Trophoblast cell (in vitro differentiated cells and primary cell): ENCODE measurements around the gene NUDC.

Experiments used
- DNase-seq, 2 donors: peaks; one replicate each; pipeline ENCODE4 v3.0.0-alpha.2; 2016
- H2AFZ ChIP-seq: 2 replicates; pipeline ENCODE4 v1.6.1; 2013; ENCODE audit warnings: low read length, moderate library complexity, mild to moderate bottlenecking; ENCODE audit not compliant: insufficient read depth, poor library complexity
- H2AK5ac ChIP-seq: 2 replicates; pipeline ENCODE4 v1.6.1; 2013; ENCODE audit warnings: mild to moderate bottlenecking, low read length
- H2BK120ac ChIP-seq: 2 replicates; pipeline ENCODE4 v1.6.1; 2013; ENCODE audit warnings: low read length, mild to moderate bottlenecking, moderate library complexity; ENCODE audit not compliant: insufficient read depth, poor library complexity
- H2BK12ac ChIP-seq: 2 replicates; pipeline ENCODE4 v1.6.1; 2013; ENCODE audit warnings: mild to moderate bottlenecking, low read length, moderate library complexity
- H2BK5ac ChIP-seq: 2 replicates; pipeline ENCODE4 v1.6.1; 2013; ENCODE audit warnings: low read length, low read depth, moderate library complexity, mild to moderate bottlenecking; ENCODE audit not compliant: poor library complexity
- H3K14ac ChIP-seq: 2 replicates; pipeline ENCODE4 v1.6.1; 2013; ENCODE audit warnings: mild to moderate bottlenecking, low read length
- H3K18ac ChIP-seq: 2 replicates; pipeline ENCODE4 v1.6.1; 2013; ENCODE audit warnings: mild to moderate bottlenecking, low read length
- H3K23ac ChIP-seq: 2 replicates; pipeline ENCODE4 v1.6.1; 2013; ENCODE audit warnings: low read length
- H3K27ac ChIP-seq: 2 replicates; pipeline ENCODE4 v1.5.1; 2013; ENCODE audit warnings: low read depth, mild to moderate bottlenecking, inconsistent platforms, low read length, moderate library complexity
- H3K27me3 ChIP-seq: 2 replicates; pipeline ENCODE4 v1.6.1; 2013; ENCODE audit warnings: inconsistent platforms, mild to moderate bottlenecking, low read length, moderate library complexity; ENCODE audit not compliant: insufficient read depth
- H3K36me3 ChIP-seq, 2 experiments: 1 replicate in 1 of 2; 2 replicates in 1 of 2; pipeline ENCODE4 v1.6.1; 2013; ENCODE audit warnings: low read length in 2 of 2, mild to moderate bottlenecking in 2 of 2, moderate library complexity in 1 of 2; ENCODE audit not compliant: insufficient read depth in 2 of 2, control insufficient read depth in 1 of 2
- H3K4ac ChIP-seq: 2 replicates; pipeline ENCODE4 v1.6.1; 2013; ENCODE audit warnings: low read depth, mild to moderate bottlenecking, low read length, moderate library complexity
- H3K4me1 ChIP-seq, 2 experiments: 1 replicate in 1 of 2; 2 replicates in 1 of 2; pipeline ENCODE4 v1.6.1; 2013; ENCODE audit warnings: low read length in 2 of 2, mild to moderate bottlenecking in 2 of 2, moderate library complexity in 1 of 2; ENCODE audit not compliant: insufficient read depth in 2 of 2, control insufficient read depth in 1 of 2
- H3K4me2 ChIP-seq: 2 replicates; pipeline ENCODE4 v1.6.1; 2013; ENCODE audit warnings: inconsistent platforms, mild to moderate bottlenecking, low read length, moderate library complexity
- H3K4me3 ChIP-seq: 2 replicates; pipeline ENCODE4 v1.5.1; 2013; ENCODE audit warnings: mild to moderate bottlenecking, low read depth, low read length, inconsistent platforms
- H3K79me1 ChIP-seq: one replicate; pipeline ENCODE4 v1.6.1; 2013; ENCODE audit warnings: low read length
- H3K79me2 ChIP-seq: 2 replicates; pipeline ENCODE4 v1.6.1; 2013; ENCODE audit warnings: low read length, mild to moderate bottlenecking; ENCODE audit not compliant: control insufficient read depth, insufficient read depth, poor library complexity
- H3K9ac ChIP-seq: 2 replicates; pipeline ENCODE4 v1.6.1; 2013; ENCODE audit warnings: mild to moderate bottlenecking, low read length
- H3K9me3 ChIP-seq: 2 replicates; pipeline ENCODE4 v1.6.1; 2013; ENCODE audit warnings: low read depth, mild to moderate bottlenecking, control low read depth, inconsistent platforms, low read length; ENCODE audit not compliant: insufficient read depth
- H4K12ac ChIP-seq: 2 replicates; pipeline ENCODE4 v1.6.1; 2013; ENCODE audit warnings: low read depth, mild to moderate bottlenecking, low read length, moderate library complexity
- H4K8ac ChIP-seq: 2 replicates; pipeline ENCODE4 v1.6.1; 2013; ENCODE audit warnings: low read depth, mild to moderate bottlenecking, low read length, moderate library complexity
- H4K91ac ChIP-seq: one replicate; pipeline ENCODE4 v1.6.1; 2013; ENCODE audit warnings: low read depth, mild to moderate bottlenecking, low read length, moderate library complexity
- WGBS: extraction: QIAGEN DNeasy Blood & Tissue Kit; methylation state at CpG from one replicate; pipeline ENCODE4 v1.1.7; 2013; ENCODE audit warnings: missing lambda C conversion rate; ENCODE audit not compliant: insufficient read length, insufficient coverage; ENCODE audit errors: extremely low coverage; 5-methylcytosine and 5-hydroxymethylcytosine counted together

NUDC gene

DNA sequence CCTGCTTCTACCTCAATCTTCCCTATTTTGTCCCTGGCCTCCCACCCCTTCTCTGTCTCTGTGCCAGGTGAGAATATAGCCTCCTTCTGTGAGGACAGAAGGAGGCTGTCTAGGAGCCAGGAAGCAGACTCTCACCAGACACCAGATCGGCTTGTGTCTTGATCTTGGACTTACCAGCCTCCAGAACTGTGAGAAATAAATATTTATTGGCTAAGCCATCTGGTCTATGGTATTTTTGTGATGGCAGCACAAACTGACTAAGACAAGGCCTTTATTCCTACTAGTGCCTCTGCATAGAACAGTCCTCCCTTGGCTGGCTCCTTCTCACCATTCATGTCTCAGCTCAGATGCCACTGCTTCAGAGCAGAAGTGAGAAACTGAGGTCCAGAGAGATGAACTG lies 33.3 kb upstream of the NUDC start:
- no peak overlapping the region for H2BK5ac ChIP-seq
- H2BK120ac ChIP-seq: no peak overlapping the region
- no peak overlapping the region for H3K14ac ChIP-seq
- no peak overlapping the region for H2AFZ ChIP-seq
- peaks cover 10% of the 10 kb centered on the region for H3K79me2 ChIP-seq
- H3K36me3 ChIP-seq: peaks cover 47 to 58% of the 10 kb centered on the region in 2 experiments
- no peak overlapping the region for H3K23ac ChIP-seq
- no peak overlapping the region for H3K4me2 ChIP-seq
- H3K27me3 ChIP-seq: no peaks in the 10 kb centered on the region
- WGBS: no CpG with 5 or more reads among the region's 1 CpG
- H3K18ac ChIP-seq: no peak overlapping the region
- H3K9ac ChIP-seq: no peak overlapping the region
- H4K12ac ChIP-seq: no peak overlapping the region
- no peak overlapping the region for H2BK12ac ChIP-seq
- peaks cover 9% of the 10 kb centered on the region for H3K79me1 ChIP-seq
- no peak overlapping the region for H3K27ac ChIP-seq
- H3K9me3 ChIP-seq: peaks cover 2% of the 10 kb centered on the region
- H3K4me3 ChIP-seq: no peak overlapping the region
- no peak overlapping the region for H3K4ac ChIP-seq
- H3K4me1 ChIP-seq: peaks cover 7 to 9% of the 10 kb centered on the region in 2 experiments
- no peak overlapping the region for H4K91ac ChIP-seq
- no peak overlapping the region for H2AK5ac ChIP-seq
- DNase-seq: no peak
- H4K8ac ChIP-seq: no peak overlapping the region

DNA sequence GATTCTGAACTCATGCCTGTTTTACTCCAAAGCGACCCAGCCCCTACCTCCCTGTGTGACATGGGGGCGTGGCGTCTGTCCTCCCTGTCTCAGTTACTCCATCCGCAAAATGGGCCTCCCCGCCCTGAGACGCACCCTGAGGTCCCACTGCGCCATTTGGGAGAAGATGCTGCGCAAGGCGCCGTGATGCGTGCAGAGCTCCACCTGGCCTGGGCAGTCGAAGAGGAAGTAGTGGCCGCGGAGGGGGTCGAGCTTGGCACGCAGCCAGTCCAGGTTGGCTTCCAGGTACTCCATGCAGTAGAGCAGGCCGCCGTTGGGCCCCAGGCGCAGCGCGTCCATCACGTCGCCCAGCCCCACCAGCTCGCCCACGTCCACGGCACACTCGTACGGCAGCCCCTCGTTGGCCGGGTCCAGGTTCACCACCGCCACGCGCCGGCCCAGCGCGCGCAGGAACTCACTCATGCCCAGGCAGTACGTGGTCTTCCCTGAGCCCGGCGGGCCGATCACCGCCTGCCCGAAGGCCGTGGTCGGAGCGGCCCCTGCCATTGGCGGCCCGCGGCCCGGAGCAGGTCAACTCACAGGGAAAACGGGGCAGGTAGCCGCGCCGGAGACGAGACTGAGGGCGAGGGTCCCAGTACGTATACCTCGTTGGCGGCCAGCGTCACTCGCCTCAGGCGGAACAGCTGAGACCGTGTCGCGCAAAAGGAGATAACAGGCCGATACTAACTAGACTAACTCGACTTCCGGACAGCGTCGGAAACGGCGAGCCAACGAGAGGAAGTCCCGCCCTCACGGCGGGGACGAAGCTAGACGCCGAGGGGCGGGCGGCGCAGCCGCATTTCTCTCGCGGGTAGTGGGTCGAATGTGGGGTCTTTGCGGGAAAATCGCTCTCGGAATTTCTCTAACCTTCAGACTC lies 31.7 kb upstream of the NUDC start, which contains the start of gene GPN2:
TSS of gene GPN2 (minus strand) at position 733 of the 916 bp plus-strand sequence. CDS start at position 546, 187 bp downstream.
- peak; percentile 77 to 87 for DNase-seq
- H2BK120ac ChIP-seq: peak within 1 kb of the TSS; percentile 61
- no peak within 1 kb of the TSS for H3K23ac ChIP-seq
- H3K79me1 ChIP-seq: peaks cover 9% of the 10 kb centered on the region
- no CpG with 5 or more reads among the region's 89 CpGs for WGBS
- peaks cover 10% of the 10 kb centered on the region for H3K79me2 ChIP-seq
- H3K4me1 ChIP-seq: peaks cover 7 to 9% of the 10 kb centered on the region in 2 experiments
- peak within 1 kb of the TSS; percentile 94 for H3K14ac ChIP-seq
- H3K27me3 ChIP-seq: no peaks in the 10 kb centered on the region
- peak within 1 kb of the TSS; percentile 94 for H3K4me3 ChIP-seq
- peak within 1 kb of the TSS; percentile 93 for H4K91ac ChIP-seq
- H3K27ac ChIP-seq: peak within 1 kb of the TSS; percentile 73
- peaks cover 41 to 55% of the 10 kb centered on the region in 2 experiments for H3K36me3 ChIP-seq
- peak within 1 kb of the TSS; percentile 99 for H4K8ac ChIP-seq
- H3K9ac ChIP-seq: peak within 1 kb of the TSS; percentile 87
- H4K12ac ChIP-seq: peak within 1 kb of the TSS; percentile 97
- H3K18ac ChIP-seq: peak within 1 kb of the TSS; percentile 87
- H2BK5ac ChIP-seq: peak within 1 kb of the TSS; percentile 72
- peak within 1 kb of the TSS; percentile 27 for H2BK12ac ChIP-seq
- H3K4ac ChIP-seq: peak within 1 kb of the TSS; percentile 90
- peak within 1 kb of the TSS; percentile 89 for H2AK5ac ChIP-seq
- peak within 1 kb of the TSS; percentile 96 for H3K4me2 ChIP-seq
- H2AFZ ChIP-seq: peak within 1 kb of the TSS; percentile 91
- H3K9me3 ChIP-seq: peaks cover 2% of the 10 kb centered on the region

DNA sequence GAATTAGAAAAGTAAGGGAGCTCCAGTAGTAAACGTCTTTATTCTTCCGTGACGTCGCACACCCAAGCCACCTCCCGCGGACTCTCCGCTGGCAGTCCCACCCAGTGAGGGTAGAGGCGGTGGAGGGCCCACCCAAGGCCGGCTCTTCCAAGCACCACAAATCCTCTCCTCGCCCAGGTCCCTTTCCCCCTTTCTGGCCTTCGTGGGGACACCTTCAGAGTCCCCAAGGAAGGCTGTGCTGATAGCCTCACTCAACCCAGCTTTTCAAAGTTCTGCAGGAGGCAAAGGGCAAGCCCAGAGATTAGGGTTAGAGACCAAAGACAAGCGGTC lies 31.1 kb upstream of the NUDC start:
- Histone ChIP-seq H3K4ac (peak overlapping the region; percentile 49), H4K8ac (peak overlapping the region; percentile 99), H3K9me3 (peaks cover 2% of the 10 kb centered on the region), H2AK5ac (peak overlapping the region; percentile 85), H2BK120ac (peak overlapping the region; percentile 61), H3K4me2 (peak overlapping the region; percentile 96), H3K27me3 (no peaks in the 10 kb centered on the region), H3K18ac (peak overlapping the region; percentile 73), H3K27ac (no peak overlapping the region), H3K4me3 (peak overlapping the region; percentile 60), H2BK5ac (peak overlapping the region; percentile 72), H3K9ac (peak overlapping the region; percentile 65), H3K4me1 (peaks cover 7 to 9% of the 10 kb centered on the region in 2 experiments), H3K79me1 (peaks cover 9% of the 10 kb centered on the region), H2AFZ (peak overlapping the region; percentile 84), H3K23ac (no peak overlapping the region), H2BK12ac (peak overlapping the region; percentile 27), H3K79me2 (peaks cover 10% of the 10 kb centered on the region), H4K12ac (peak overlapping the region; percentile 97), H3K36me3 (peaks cover 38 to 54% of the 10 kb centered on the region in 2 experiments), H4K91ac (peak overlapping the region; percentile 93), H3K14ac (peak overlapping the region; percentile 68)
- no peak for DNase-seq
- no CpG with 5 or more reads among the region's 12 CpGs for WGBS

DNA sequence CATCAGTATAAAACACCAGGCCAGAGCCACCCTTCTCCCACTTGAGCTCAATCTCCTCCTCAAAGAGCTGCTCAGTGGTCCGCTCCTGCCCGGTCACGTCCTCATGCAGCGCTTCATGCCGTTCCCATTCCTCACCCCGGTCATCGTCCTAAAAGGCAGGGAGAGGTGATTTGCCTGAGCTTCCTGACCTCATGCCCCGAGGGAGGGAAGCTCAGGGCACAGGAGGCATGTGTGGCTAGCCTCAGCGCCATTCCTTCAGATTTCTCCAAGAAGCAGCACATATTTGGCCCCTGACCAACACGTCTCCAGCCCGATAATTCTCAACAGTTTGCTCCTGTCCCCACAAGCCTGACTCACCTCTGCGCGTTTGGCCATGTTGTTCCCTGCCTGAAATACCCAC lies 27.3 kb upstream of the NUDC start:
- H3K18ac ChIP-seq: peak overlapping the region; percentile 16
- no peak overlapping the region for H4K8ac ChIP-seq
- peaks cover 32 to 44% of the 10 kb centered on the region in 2 experiments for H3K36me3 ChIP-seq
- DNase-seq: peak; percentile 98 to 99
- no peak overlapping the region for H4K91ac ChIP-seq
- H3K27me3 ChIP-seq: no peaks in the 10 kb centered on the region
- no peak overlapping the region for H2BK5ac ChIP-seq
- no peak overlapping the region for H3K9ac ChIP-seq
- H3K79me1 ChIP-seq: peaks cover 9% of the 10 kb centered on the region
- no peak overlapping the region for H3K14ac ChIP-seq
- H2BK12ac ChIP-seq: no peak overlapping the region
- no peak overlapping the region for H2AK5ac ChIP-seq
- peaks cover 9 to 10% of the 10 kb centered on the region in 2 experiments for H3K4me1 ChIP-seq
- no peak overlapping the region for H2AFZ ChIP-seq
- H3K4me2 ChIP-seq: no peak overlapping the region
- no peak overlapping the region for H3K4me3 ChIP-seq
- H4K12ac ChIP-seq: no peak overlapping the region
- H3K23ac ChIP-seq: no peak overlapping the region
- H2BK120ac ChIP-seq: no peak overlapping the region
- WGBS: no CpG with 5 or more reads among the region's 13 CpGs
- no peak overlapping the region for H3K27ac ChIP-seq
- H3K4ac ChIP-seq: no peak overlapping the region
- no peaks in the 10 kb centered on the region for H3K9me3 ChIP-seq
- H3K79me2 ChIP-seq: peaks cover 10% of the 10 kb centered on the region
